ENCODE results near the gene NUBPL.
"Not testable (repeated sequence)": the region's sequence is repeated elsewhere in the genome, so short reads cannot be mapped to it uniquely, and the experiment has no call there.

NUBPL gene

GRCh38 chr14:31746326-31746725 is 185.1 kb downstream of the NUBPL start:
- DNase-seq: no peak

- no peak for DNase-seq
Measured at GRCh38 chr14:31749275-31749674, 188.1 kb downstream of the NUBPL start.

GRCh38 chr14:31751047-31751446 is 189.8 kb downstream of the NUBPL start:
- DNase-seq: not testable (repeated sequence)

- DNase-seq: no peak
Measured at GRCh38 chr14:31752867-31753661, 191.9 kb downstream of the NUBPL start.

GRCh38 chr14:31758941-31759340 is 197.7 kb downstream of the NUBPL start:
- DNase-seq: peak in 1 of 2 experiments; percentile 13

GRCh38 chr14:31760277-31760676 is 199.1 kb downstream of the NUBPL start:
- no peak for DNase-seq

- DNase-seq: no peak
Measured at GRCh38 chr14:31761325-31761724, 200.1 kb downstream of the NUBPL start.

GRCh38 chr14:31763041-31763440 is 201.8 kb downstream of the NUBPL start:
- DNase-seq: no peak

GRCh38 chr14:31766315-31766892 is 205.2 kb downstream of the NUBPL start:
- DNase-seq: no peak

- DNase-seq: no peak
Measured at GRCh38 chr14:31768355-31768754, 207.2 kb downstream of the NUBPL start.

- DNase-seq: no peak
Measured at GRCh38 chr14:31770271-31770670, 209.1 kb downstream of the NUBPL start.

GRCh38 chr14:31774567-31774966 is 213.4 kb downstream of the NUBPL start:
- DNase-seq: no peak

- DNase-seq: no peak
Measured at GRCh38 chr14:31777312-31777711, 216.1 kb downstream of the NUBPL start.

- DNase-seq: no peak
Measured at GRCh38 chr14:31781578-31781977, 220.4 kb downstream of the NUBPL start.

GRCh38 chr14:31785574-31785973 is 224.4 kb downstream of the NUBPL start:
- no peak for DNase-seq

GRCh38 chr14:31787377-31787776 is 226.2 kb downstream of the NUBPL start:
- DNase-seq: peak in 1 of 2 experiments; percentile 6

- no peak for DNase-seq
Measured at GRCh38 chr14:31788340-31788739, 227.1 kb downstream of the NUBPL start.

- DNase-seq: no peak
Measured at GRCh38 chr14:31792726-31793125, 231.5 kb downstream of the NUBPL start.

GRCh38 chr14:31797946-31798345 is 236.7 kb downstream of the NUBPL start:
- DNase-seq: not testable (repeated sequence)

- no peak for DNase-seq
Measured at GRCh38 chr14:31802838-31803237, 241.6 kb downstream of the NUBPL start.

- no peak for DNase-seq
Measured at GRCh38 chr14:31806249-31806648, 245.0 kb downstream of the NUBPL start.

GRCh38 chr14:31811693-31812628 is 250.8 kb downstream of the NUBPL start:
- DNase-seq: not testable (repeated sequence)

GRCh38 chr14:31813724-31814490 is 252.7 kb downstream of the NUBPL start:
- DNase-seq: not testable (repeated sequence)

Measured in NCI-H446 (cell line).